IMR-90 (cell line): ENCODE results near the gene TP73. TPM values are rescaled to one million over a fixed set of nuclear protein-coding genes. Genes with fewer than 3 reads are reported as not detected.

Experiments
- ATAC-seq: fragments of 200-7000 bp; cut with Tn5 transposase; 2 replicates; pipeline ENCODE4 v1.9.1; 2020; ENCODE audit warnings: low read depth, mild to moderate bottlenecking, moderate library complexity
- BruUV-seq: library from RNA; stranded (reverse); fragments of 400-500 nt; replicated peaks from 2 replicates; lab custom pipeline; 2021; lab: Mats Ljungman, UMichigan
- CTCF ChIA-PET: fragments of 300-600 bp; formaldehyde crosslinking; extraction: SDS; loops from one replicate; lab custom pipeline; 2021; ENCODE audit warnings: antibody characterized with exemption; lab: Yijun Ruan, JAX
- POLR2A ChIA-PET: fragments of 300-600 bp; sonication (Branson Sonifier 250); formaldehyde crosslinking; loops from one replicate; lab custom pipeline; 2022; ENCODE audit warnings: antibody characterized with exemption; ENCODE audit not compliant: unreplicated experiment; lab: Charles Lee
- DNase-seq: peaks from one replicate; pipeline ENCODE4 v3.0.0; 2013
- H2AFZ ChIP-seq: replicated peaks from 2 replicates; pipeline ENCODE3; 2013; ENCODE audit warnings: low read length, mild to moderate bottlenecking; ENCODE audit not compliant: poor library complexity
- H2AK5ac ChIP-seq: 2 replicates; pipeline ENCODE4 v1.6.1; 2013; ENCODE audit warnings: low read depth, low read length, inconsistent platforms
- H2AK9ac ChIP-seq: replicated peaks from 2 replicates; pipeline ENCODE3; 2013; ENCODE audit warnings: mild to moderate bottlenecking, low read depth, low read length, moderate library complexity; ENCODE audit not compliant: poor library complexity
- H2BK120ac ChIP-seq: 2 replicates; pipeline ENCODE4 v1.6.1; 2013; ENCODE audit warnings: low read depth, low read length, inconsistent platforms
- H2BK15ac ChIP-seq: 3 replicates; pipeline ENCODE4 v1.6.1; 2013; ENCODE audit warnings: low read depth, low read length, inconsistent platforms
- H2BK20ac ChIP-seq: 2 replicates; pipeline ENCODE4 v1.6.1; 2013; ENCODE audit warnings: low read depth, mild to moderate bottlenecking, inconsistent platforms, low read length, moderate library complexity
- H2BK5ac ChIP-seq: 2 replicates; pipeline ENCODE4 v1.6.1; 2013; ENCODE audit warnings: mild to moderate bottlenecking, low read depth, low read length, inconsistent platforms; ENCODE audit not compliant: poor library complexity, severe bottlenecking
- H3K14ac ChIP-seq: replicated peaks from 2 replicates; pipeline ENCODE4 v1.6.1; 2013; ENCODE audit warnings: low read depth, low read length, inconsistent platforms
- H3K18ac ChIP-seq: 2 replicates; pipeline ENCODE4 v1.6.1; 2013; ENCODE audit warnings: low read depth, low read length, control low read depth
- H3K23ac ChIP-seq: 2 replicates; pipeline ENCODE4 v1.6.1; 2013; ENCODE audit warnings: low read depth, low read length, inconsistent platforms
- H3K27ac ChIP-seq: 2 replicates; pipeline ENCODE4 v1.5.1; 2013; ENCODE audit warnings: mild to moderate bottlenecking, control low read depth, low read length; ENCODE audit not compliant: insufficient read depth
- H3K27me3 ChIP-seq: 2 replicates; pipeline ENCODE4 v1.6.1; 2013; ENCODE audit warnings: low read length; ENCODE audit not compliant: control insufficient read depth, insufficient read depth
- H3K36me3 ChIP-seq: 2 replicates; pipeline ENCODE4 v1.6.1; 2013; ENCODE audit warnings: low read length, mixed read lengths; ENCODE audit not compliant: control insufficient read depth, insufficient read depth
- H3K4ac ChIP-seq: 2 replicates; pipeline ENCODE4 v1.6.1; 2013; ENCODE audit warnings: low read depth, low read length, inconsistent platforms
- H3K4me1 ChIP-seq: 2 replicates; pipeline ENCODE4 v1.6.1; 2013; ENCODE audit warnings: low read length, mixed read lengths; ENCODE audit not compliant: control insufficient read depth, insufficient read depth
- H3K4me2 ChIP-seq: 2 replicates; pipeline ENCODE4 v1.6.1; 2013; ENCODE audit warnings: low read depth, mild to moderate bottlenecking, control low read depth, low read length, moderate library complexity
- H3K4me3 ChIP-seq: 2 replicates; pipeline ENCODE4 v1.5.1; 2013; ENCODE audit warnings: low read depth, mild to moderate bottlenecking, control low read depth, low read length, moderate library complexity; ENCODE audit not compliant: insufficient read depth
- H3K56ac ChIP-seq: 2 replicates; pipeline ENCODE4 v1.6.1; 2013; ENCODE audit warnings: low read length, inconsistent platforms; ENCODE audit not compliant: insufficient read depth; ENCODE audit errors: extremely low read depth
- H3K79me1 ChIP-seq, 2 experiments: 2 replicates each; pipeline ENCODE4 v1.6.1; 2013; ENCODE audit warnings: low read length in 2 of 2, inconsistent platforms in 1 of 2, low read depth in 1 of 2
- H3K9ac ChIP-seq: 2 replicates; pipeline ENCODE4 v1.6.1; 2013; ENCODE audit warnings: low read depth, low read length, control low read depth
- H3K9me1 ChIP-seq: 2 replicates; pipeline ENCODE4 v1.6.1; 2013; ENCODE audit warnings: low read length, inconsistent platforms; ENCODE audit not compliant: insufficient read depth
- H3K9me3 ChIP-seq: 2 replicates; pipeline ENCODE4 v1.6.1; 2013; ENCODE audit warnings: low read length; ENCODE audit not compliant: control insufficient read depth, insufficient read depth
- H4K20me1 ChIP-seq: 2 replicates; pipeline ENCODE4 v1.6.1; 2013; ENCODE audit warnings: low read length, inconsistent platforms; ENCODE audit not compliant: insufficient read depth
- H4K5ac ChIP-seq: 2 replicates; pipeline ENCODE4 v1.6.1; 2013; ENCODE audit warnings: mild to moderate bottlenecking, low read depth, low read length, control low read depth
- H4K8ac ChIP-seq, 2 experiments: 2 replicates each; pipeline ENCODE4 v1.6.1; 2013; ENCODE audit warnings: low read depth in 2 of 2, low read length in 2 of 2, control low read depth in 1 of 2, inconsistent platforms in 1 of 2
- H4K91ac ChIP-seq: 2 replicates; pipeline ENCODE4 v1.6.1; 2013; ENCODE audit warnings: low read depth, low read length, inconsistent platforms; ENCODE audit not compliant: insufficient read depth
- FOS ChIP-seq: fragments of 150-350 bp; IDR thresholded peaks from 2 replicates; pipeline ENCODE4 v1.6.1; 2016; ENCODE audit warnings: low read depth, low read length
- MAZ ChIP-seq: IDR thresholded peaks from 2 replicates; pipeline ENCODE4 v1.6.1; 2012; ENCODE audit warnings: low read depth, mild to moderate bottlenecking, low read length, improper control_type of control experiment, moderate library complexity, borderline replicate concordance
- MXI1 ChIP-seq: IDR thresholded peaks from 2 replicates; pipeline ENCODE4 v1.6.1; 2012; ENCODE audit warnings: low read depth, mild to moderate bottlenecking, low read length, moderate library complexity, borderline replicate concordance
- POLR2A ChIP-seq: IDR thresholded peaks from 2 replicates; pipeline ENCODE4 v1.6.1; 2012; ENCODE audit warnings: mild to moderate bottlenecking, low read depth, low read length
- SMC3 ChIP-seq: fragments of 150-350 bp; IDR thresholded peaks from 2 replicates; pipeline ENCODE4 v1.6.1; 2016; ENCODE audit warnings: low read depth, mild to moderate bottlenecking, antibody characterized with exemption, low read length, moderate library complexity
- WGBS, 2 experiments: methylation state at CpG; one replicate each; pipeline versions ENCODE4 v1.1.5 to v1.1.7; 2013; ENCODE audit warnings: missing lambda C conversion rate in 2 of 2; ENCODE audit not compliant: insufficient read length in 1 of 2; ENCODE audit errors: extremely low coverage in 2 of 2; 5-methylcytosine and 5-hydroxymethylcytosine counted together
- dilution Hi-C: fragments of 300-500 bp; cut with HindIII; formaldehyde crosslinking; loops from one replicate; pipeline ENCODE4 v1.14.3; 2018; ENCODE audit warnings: low sequenced_read_pairs; ENCODE audit not compliant: unreplicated experiment
- in situ Hi-C: fragments of 300-500 bp; cut with MboI; formaldehyde crosslinking; loops from 3 replicates; pipeline ENCODE4 v1.14.3; 2019; ENCODE audit warnings: low sequenced_read_pairs, inconsistent platforms, mixed read lengths
- intact Hi-C: fragments of 100-400 bp; cut with micrococcal nuclease; formaldehyde crosslinking; loops from 2 replicates; pipeline ENCODE4 v1.10.0; 2022
- polyA plus RNA-seq, 3 experiments: library from polyadenylated mRNA; depleted of rRNA; stranded (reverse); fragments of >200 nt; gene quantifications; 2 replicates each; pipeline ENCODE4 v1.2.3, GENCODE V29; 2012; ENCODE audit warnings: low replicate concordance in 1 of 3
- total RNA-seq: library from RNA; depleted of rRNA; stranded (reverse); fragments of >200 nt; gene quantifications from 2 replicates; pipeline ENCODE4 v1.2.3, GENCODE V29; 2012

The TP73 gene
- total and polyA plus RNA-seq, 2 of the 4 experiments (the other 2 are of a cell fraction): not detected

GRCh38 chr1:3680488-3681230 is 28.3 kb downstream of the TP73 start:
- H2AFZ ChIP-seq: no peak overlapping the region
- DNase-seq (no peak), ATAC-seq (no peak)
- H4K91ac ChIP-seq: no peak overlapping the region
- H3K18ac ChIP-seq: no peak overlapping the region
- H3K27me3 ChIP-seq: peaks cover 9% of the 10 kb centered on the region; the same call in 1 of the 2 replicates
- dilution Hi-C loops: no loop called here
- intact Hi-C loops: no loop called here
- no peak overlapping the region for H2AK9ac ChIP-seq
- no peak overlapping the region for H2AK5ac ChIP-seq
- no peak overlapping the region for H2BK20ac ChIP-seq
- H3K14ac ChIP-seq: no peak overlapping the region
- H4K8ac ChIP-seq: no peak overlapping the region
- no peaks in the 10 kb centered on the region for H3K4me1 ChIP-seq
- no peaks in the 10 kb centered on the region for H3K79me1 ChIP-seq
- 53% methylated on average over 3 of the region's 20 CpGs; no CpG with 5 or more reads in 1 of the 2 experiments for WGBS, 2 experiments
- H3K4ac ChIP-seq: no peak overlapping the region
- no peaks in the 10 kb centered on the region for H3K9me1 ChIP-seq
- H3K36me3 ChIP-seq: no peaks in the 10 kb centered on the region
- no peak overlapping the region for H2BK5ac ChIP-seq
- H3K56ac ChIP-seq: no peak overlapping the region
- no peaks in the 10 kb centered on the region for H4K20me1 ChIP-seq
- no peak overlapping the region for H3K27ac ChIP-seq
- in situ Hi-C loops: no loop called here
- H3K4me3 ChIP-seq: no peak overlapping the region
- no peak overlapping the region for H3K9ac ChIP-seq
- no peak overlapping the region for H2BK120ac ChIP-seq
- no peak overlapping the region for H4K5ac ChIP-seq
- no TSS peak for BruUV-seq
- no peak overlapping the region for H3K23ac ChIP-seq
- ChIA-PET POLR2A (no interaction called here), CTCF (no interaction called here)
- H2BK15ac ChIP-seq: no peak overlapping the region
- no peak for TF ChIP-seq SMC3
- no peak for TF ChIP-seq FOS
- no peak for TF ChIP-seq MXI1
- no peak for TF ChIP-seq POLR2A
- TF ChIP-seq MAZ: no peak
- no peaks in the 10 kb centered on the region for H3K9me3 ChIP-seq
- no peak overlapping the region for H3K4me2 ChIP-seq
